Stomach (tissue), 4 donors: ENCODE results near the gene COA1.

ENCODE experiments used
- POLR2A ChIP-seq, 4 donors: fragments of 450-650 bp; IDR thresholded peaks; one replicate each; pipeline ENCODE4 v1.6.1; 2016; ENCODE audit warnings: antibody characterized with exemption in 4 of 4, control low read depth in 2 of 4, mild to moderate bottlenecking in 1 of 4, moderate library complexity in 1 of 4
- TF ChIP-seq, protein P1 (sequence below), 7 experiments: fragments of 450-650 bp in 4 of 7; fragments of 200-600 bp in 3 of 7; sonication (generic) in 3 of 7; IDR thresholded peaks; one replicate each; pipeline ENCODE4 v1.5.1; 2016 to 2019; ENCODE audit warnings: antibody characterized with exemption in 7 of 7, control low read depth in 2 of 7, mild to moderate bottlenecking in 1 of 7

DNA sequence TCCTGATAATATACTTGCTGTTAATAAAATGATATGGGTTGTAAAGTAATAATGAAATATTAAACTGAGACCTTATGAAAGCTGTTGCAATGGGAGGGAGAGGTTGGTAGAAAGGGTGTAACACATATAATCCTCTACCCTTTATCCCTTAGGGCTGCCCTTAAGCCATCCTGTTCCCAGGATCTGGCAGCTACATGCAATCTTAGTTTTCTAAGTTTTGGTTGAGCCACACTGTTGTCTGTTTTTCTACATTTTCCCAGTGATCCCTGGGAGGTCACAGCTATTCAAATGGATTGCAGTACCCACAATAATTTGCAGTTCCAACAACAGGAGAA, 6.3 kb downstream of the COA1 start:
- TF ChIP-seq, protein P1, sequence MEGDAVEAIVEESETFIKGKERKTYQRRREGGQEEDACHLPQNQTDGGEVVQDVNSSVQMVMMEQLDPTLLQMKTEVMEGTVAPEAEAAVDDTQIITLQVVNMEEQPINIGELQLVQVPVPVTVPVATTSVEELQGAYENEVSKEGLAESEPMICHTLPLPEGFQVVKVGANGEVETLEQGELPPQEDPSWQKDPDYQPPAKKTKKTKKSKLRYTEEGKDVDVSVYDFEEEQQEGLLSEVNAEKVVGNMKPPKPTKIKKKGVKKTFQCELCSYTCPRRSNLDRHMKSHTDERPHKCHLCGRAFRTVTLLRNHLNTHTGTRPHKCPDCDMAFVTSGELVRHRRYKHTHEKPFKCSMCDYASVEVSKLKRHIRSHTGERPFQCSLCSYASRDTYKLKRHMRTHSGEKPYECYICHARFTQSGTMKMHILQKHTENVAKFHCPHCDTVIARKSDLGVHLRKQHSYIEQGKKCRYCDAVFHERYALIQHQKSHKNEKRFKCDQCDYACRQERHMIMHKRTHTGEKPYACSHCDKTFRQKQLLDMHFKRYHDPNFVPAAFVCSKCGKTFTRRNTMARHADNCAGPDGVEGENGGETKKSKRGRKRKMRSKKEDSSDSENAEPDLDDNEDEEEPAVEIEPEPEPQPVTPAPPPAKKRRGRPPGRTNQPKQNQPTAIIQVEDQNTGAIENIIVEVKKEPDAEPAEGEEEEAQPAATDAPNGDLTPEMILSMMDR (IDR thresholded peaks at IDR 0.05), result no peak
- TF ChIP-seq POLR2A (IDR thresholded peaks at IDR 0.05), result no peak
